DMS114 treated with DMSO at 0.1 percent for 48 hours (cell line): ENCODE data around the gene GNL3.
"Not testable (repeated sequence)": the region's sequence is repeated elsewhere in the genome, so short reads cannot be mapped to it uniquely, and the experiment has no call there.

Source experiments
- DNase-seq: peaks from one replicate; lab custom pipeline; 2025; ENCODE audit not compliant: unreplicated experiment; lab: John Stamatoyannopoulos, UW

GNL3 gene

GRCh38 chr3:52719618-52720017, 33.8 kb downstream of the GNL3 start:
- no peak for DNase-seq

DNA sequence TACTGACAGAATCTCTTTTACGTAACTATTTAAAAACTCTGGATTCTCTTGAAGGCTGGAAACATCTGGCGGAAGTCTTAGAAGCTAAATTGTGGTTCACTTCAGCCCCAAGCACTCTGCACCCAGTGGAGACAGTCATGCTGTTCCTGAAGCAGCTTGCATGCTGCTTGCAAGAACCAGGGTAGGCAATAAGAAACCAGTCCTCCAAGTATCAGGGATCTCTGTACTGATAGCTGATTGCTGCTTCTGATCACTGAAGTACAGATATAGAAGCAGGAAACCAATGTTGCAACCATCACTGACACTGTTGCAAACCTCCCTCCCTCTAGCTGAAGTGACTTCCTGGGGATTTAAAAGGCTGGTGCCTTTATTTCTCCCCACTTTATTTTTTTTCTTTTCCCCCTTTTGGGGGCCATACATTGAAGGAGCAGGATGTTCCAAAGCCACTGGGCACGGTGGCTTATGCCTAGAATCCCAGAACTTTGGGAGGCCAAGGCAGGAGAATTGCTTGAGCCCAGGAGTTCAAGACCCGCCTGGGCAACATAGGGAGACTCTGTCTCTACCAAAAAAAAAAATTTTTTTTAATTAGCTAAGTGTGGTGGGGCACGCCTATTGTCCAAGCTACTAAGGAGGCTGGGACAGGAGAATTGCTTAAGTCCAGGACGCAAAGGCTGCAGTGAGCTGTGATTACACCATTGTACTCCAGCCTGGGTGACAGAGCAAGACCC, 35.3 kb downstream of the GNL3 start:
- no peak for DNase-seq

- DNase-seq = no peak
Observed at GRCh38 chr3:52721730-52722008, 35.8 kb downstream of the GNL3 start.

- DNase-seq = no peak
Observed at GRCh38 chr3:52722491-52722890, 36.7 kb downstream of the GNL3 start.

- no peak for DNase-seq
Observed at GRCh38 chr3:52723935-52724334, 38.1 kb downstream of the GNL3 start.

- no peak for DNase-seq
Observed at GRCh38 chr3:52724511-52724910, 38.7 kb downstream of the GNL3 start.

GRCh38 chr3:52728753-52729152, 42.9 kb downstream of the GNL3 start:
- not testable (repeated sequence) for DNase-seq

- no peak for DNase-seq
Observed at GRCh38 chr3:52730681-52731080, 44.8 kb downstream of the GNL3 start.

DNA sequence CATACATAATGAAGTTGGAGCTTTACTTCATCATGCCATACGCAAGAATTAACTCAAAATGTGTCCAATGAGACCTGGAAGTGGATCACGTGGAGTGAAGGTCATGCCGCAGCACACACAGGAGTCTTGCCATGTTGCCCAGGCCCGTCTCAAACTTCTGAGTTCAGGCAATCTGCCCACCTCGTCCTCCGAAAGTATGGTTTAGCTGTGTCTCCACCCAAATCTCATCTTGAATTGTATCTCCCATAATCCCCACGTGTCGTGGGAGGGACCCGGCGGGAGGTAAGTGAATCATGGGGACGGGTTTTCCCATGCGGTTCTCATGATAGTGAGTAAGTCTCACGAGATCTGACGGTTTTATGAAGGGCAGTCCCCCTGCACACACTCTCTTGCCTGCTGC, 45.8 kb downstream of the GNL3 start:
- no peak for DNase-seq

GRCh38 chr3:52733256-52733891, 47.5 kb downstream of the GNL3 start:
- DNase-seq = no peak

- DNase-seq = no peak
Observed at GRCh38 chr3:52739730-52740129, 53.9 kb downstream of the GNL3 start.

- peak; percentile 24 for DNase-seq
Observed at GRCh38 chr3:52742418-52743041, 56.7 kb downstream of the GNL3 start.

DNA sequence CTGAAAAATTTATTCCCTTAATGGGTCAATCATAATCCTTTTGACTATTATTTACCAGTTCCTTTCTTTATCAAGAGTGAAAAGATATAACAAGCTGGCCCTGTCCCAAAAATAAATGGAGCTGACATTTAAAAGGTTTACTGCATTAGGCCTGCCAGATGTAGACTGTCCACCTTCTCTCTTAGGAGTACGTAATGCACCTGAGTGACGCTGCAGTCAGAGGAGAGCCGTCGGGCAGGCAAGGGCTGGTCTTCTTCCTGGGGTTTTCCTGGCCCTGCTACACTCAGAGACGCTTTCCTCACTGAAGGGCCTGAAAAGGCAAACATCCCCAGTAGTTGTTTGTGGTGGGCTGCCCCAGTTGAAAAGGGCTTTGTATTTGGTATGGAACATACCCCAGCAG, 57.3 kb downstream of the GNL3 start:
- no peak for DNase-seq

GRCh38 chr3:52743721-52744120, 57.9 kb downstream of the GNL3 start:
- DNase-seq = no peak
